ENCODE results near the gene SPATA46. TPM values are rescaled to one million over a fixed set of nuclear protein-coding genes. Genes with fewer than 3 reads are reported as not detected.

SPATA46 gene
- total and polyA plus RNA-seq, 2 donors (not counting 3 experiments of a cell fraction or from before 2014, with no cell fraction given) = not detected

- dilution Hi-C loops (cut with MboI; ENCODE audit: extremely low pct_ligation_motif_present, low sequenced_read_pairs) (no loop called here), intact Hi-C loops (cut with micrococcal nuclease) (no loop called here)
- CTCF ChIA-PET = interaction anchor here (1.1 kb wide), 1 partner anchor 13 kb away, joined by 3 read pairs; no protein-coding TSS in a partner anchor
Observed at GRCh38 chr1:162370161-162370560, 6.5 kb downstream of the SPATA46 start.

More at GRCh38 chr1:162370161-162370560, 6.5 kb downstream of the SPATA46 start:
- H3K36me3 ChIP-seq (ENCODE audit: control insufficient read depth in 2 of 2, extremely low read depth in 1 of 2, insufficient read depth in 2 of 2, low read length in 2 of 2) = peaks cover 0 to 4% of the 10 kb centered on the region in 2 experiments
- H3K9me1 ChIP-seq (replicated peaks; ENCODE audit: control insufficient read depth, extremely low read depth, insufficient read depth, low read length) = no peaks in the 10 kb centered on the region
- no peaks in the 10 kb centered on the region for H3K79me2 ChIP-seq (ENCODE audit: control insufficient read depth, insufficient read depth, low read length)
- no peak for DNase-seq (ENCODE audit: low read depth, low spot score)
- H3K4me2 ChIP-seq (ENCODE audit: insufficient read depth, low read length) = no peak overlapping the region
- no peak overlapping the region for H3K9ac ChIP-seq (replicated peaks; ENCODE audit: extremely low read depth, insufficient read depth, low read length)
- no peaks in the 10 kb centered on the region for H3K9me3 ChIP-seq (replicated peaks; ENCODE audit: control insufficient read depth, insufficient read depth, low read length)
- BruUV-seq (replicated peaks) = no TSS peak
- H3K27me3 ChIP-seq (ENCODE audit: control insufficient read depth in 2 of 2, insufficient read depth in 2 of 2, low read length in 2 of 2) = no peaks in the 10 kb centered on the region
- H3K4me1 ChIP-seq (ENCODE audit: control insufficient read depth, extremely low read depth, insufficient read depth, low read length) = no peaks in the 10 kb centered on the region
- H2AFZ ChIP-seq (ENCODE audit: low read depth, low read length) = no peak overlapping the region
- no peak for FAIRE-seq
- no peak overlapping the region for H3K27ac ChIP-seq (ENCODE audit: insufficient read depth, low read depth, low read length)
- POLR2A ChIA-PET = no interaction called here
- H4K20me1 ChIP-seq (replicated peaks; ENCODE audit: control insufficient read depth, extremely low read depth, insufficient read depth, low read length) = no peaks in the 10 kb centered on the region
- H3K4me3 ChIP-seq (replicated peaks in 1 of 3; ENCODE audit: insufficient read depth in 1 of 3, low read depth in 1 of 3, low read length in 3 of 3) = no peak overlapping the region
- TF ChIP-seq POLR2A (IDR thresholded peaks at IDR 0.05; ENCODE audit: low read depth, low read length) (no peak), FOS (IDR thresholded peaks at IDR 0.05; ENCODE audit: borderline replicate concordance, insufficient read depth, low read length) (no peak), JUN (IDR thresholded peaks at IDR 0.05; ENCODE audit: borderline replicate concordance, insufficient read depth, insufficient read length, low read depth) (no peak), MAX (IDR thresholded peaks at IDR 0.05; ENCODE audit: insufficient read depth, insufficient read length) (no peak), EZH2 (IDR thresholded peaks at IDR 0.05; ENCODE audit: borderline replicate concordance, low read depth, low read length, severe bottlenecking) (no peak), CTCF (IDR thresholded peaks at IDR 0.05; ENCODE audit: extremely low read depth in 1 of 2, insufficient read depth in 1 of 2, low read depth in 1 of 2, low read length in 2 of 2) (no peak), GATA2 (IDR thresholded peaks at IDR 0.05; ENCODE audit: insufficient read depth, insufficient read length, low read depth, low read length) (no peak), MYC (IDR thresholded peaks at IDR 0.05; ENCODE audit: low read depth, low read length) (no peak), POLR2AphosphoS5 (IDR thresholded peaks at IDR 0.05; ENCODE audit: insufficient read depth, low read depth, low read length) (no peak)
